ENCODE results near the gene C6orf89.

C6orf89 gene

GRCh38 chr6:36885461-36886401, at the start of gene C6orf89:
Gene C6orf89 (plus strand): TSS chr6:36885952. CDS start chr6:36899445, 13,493 bp downstream.
- peak; percentile 99 for ATAC-seq (replicated peaks; ENCODE audit: extremely low read depth, poor library complexity, severe bottlenecking)

GRCh38 chr6:36836111-36837021, 49.4 kb upstream of the C6orf89 start:
- no peaks in the 10 kb centered on the region for H3K9me3 Mint-ChIP-seq
- H3K27me3 Mint-ChIP-seq = peaks cover 34% of the 10 kb centered on the region
- ATAC-seq (replicated peaks; ENCODE audit: extremely low read depth, poor library complexity, severe bottlenecking) = no peak
- DNase-seq (ENCODE audit: low spot score in 2 of 2) = no peak
- no peaks in the 10 kb centered on the region for H3K36me3 Mint-ChIP-seq (ENCODE audit: insufficient read depth)
- no peak overlapping the region for H3K4me3 Mint-ChIP-seq
- no peak overlapping the region for H3K27ac Mint-ChIP-seq (ENCODE audit: low read depth)
- peaks cover 16% of the 10 kb centered on the region for H3K4me1 Mint-ChIP-seq

More at GRCh38 chr6:36885461-36886401, at the start of gene C6orf89:
- peak; percentile 90 to 94 for DNase-seq (ENCODE audit: low spot score in 2 of 2)
- Mint-ChIP-seq H3K4me1 (peaks cover 37% of the 10 kb centered on the region), H3K4me3 (peak within 1 kb of the TSS; percentile 81), H3K27ac (ENCODE audit: low read depth) (peak within 1 kb of the TSS; percentile 91), H3K9me3 (no peaks in the 10 kb centered on the region), H3K27me3 (no peaks in the 10 kb centered on the region), H3K36me3 (ENCODE audit: insufficient read depth) (peaks cover 4% of the 10 kb centered on the region)

GRCh38 chr6:36837022-36837339, 48.8 kb upstream of the C6orf89 start:
- ATAC-seq (replicated peaks; ENCODE audit: extremely low read depth, poor library complexity, severe bottlenecking) (no peak), DNase-seq (ENCODE audit: low spot score in 2 of 2) (no peak)
- no peaks in the 10 kb centered on the region for H3K36me3 Mint-ChIP-seq (ENCODE audit: insufficient read depth)
- H3K4me1 Mint-ChIP-seq = peaks cover 16% of the 10 kb centered on the region
- H3K27me3 Mint-ChIP-seq = peaks cover 34% of the 10 kb centered on the region
- no peak overlapping the region for H3K27ac Mint-ChIP-seq (ENCODE audit: low read depth)
- H3K4me3 Mint-ChIP-seq = no peak overlapping the region
- no peaks in the 10 kb centered on the region for H3K9me3 Mint-ChIP-seq

- peaks cover 16% of the 10 kb centered on the region for H3K4me1 Mint-ChIP-seq
- DNase-seq (ENCODE audit: low spot score in 2 of 2) = no peak
- no peak overlapping the region for H3K27ac Mint-ChIP-seq (ENCODE audit: low read depth)
- H3K36me3 Mint-ChIP-seq (ENCODE audit: insufficient read depth) = no peaks in the 10 kb centered on the region
- no peak for ATAC-seq (replicated peaks; ENCODE audit: extremely low read depth, poor library complexity, severe bottlenecking)
- H3K27me3 Mint-ChIP-seq = peaks cover 34% of the 10 kb centered on the region
- H3K9me3 Mint-ChIP-seq = no peaks in the 10 kb centered on the region
- H3K4me3 Mint-ChIP-seq = no peak overlapping the region
Measured at GRCh38 chr6:36837686-36838085, 48.1 kb upstream of the C6orf89 start.

- Mint-ChIP-seq H3K27ac (ENCODE audit: low read depth) (no peak within 1 kb of the TSS), H3K4me3 (peak within 1 kb of the TSS; percentile 59), H3K27me3 (peaks cover 34% of the 10 kb centered on the region), H3K36me3 (ENCODE audit: insufficient read depth) (no peaks in the 10 kb centered on the region), H3K9me3 (no peaks in the 10 kb centered on the region), H3K4me1 (peaks cover 16% of the 10 kb centered on the region)
- DNase-seq (ENCODE audit: low spot score in 2 of 2) = no peak
- no peak for ATAC-seq (replicated peaks; ENCODE audit: extremely low read depth, poor library complexity, severe bottlenecking)
Measured at GRCh38 chr6:36838896-36839748, 46.6 kb upstream of the C6orf89 start, which contains the start of gene CPNE5. Gene CPNE5 (minus strand): TSS chr6:36839444. CDS start chr6:36839377, 67 bp downstream.

- peaks cover 16% of the 10 kb centered on the region for H3K4me1 Mint-ChIP-seq
- H3K27me3 Mint-ChIP-seq = peaks cover 34% of the 10 kb centered on the region
- H3K27ac Mint-ChIP-seq (ENCODE audit: low read depth) = no peak overlapping the region
- H3K9me3 Mint-ChIP-seq = no peaks in the 10 kb centered on the region
- peak overlapping the region; percentile 59 for H3K4me3 Mint-ChIP-seq
- no peaks in the 10 kb centered on the region for H3K36me3 Mint-ChIP-seq (ENCODE audit: insufficient read depth)
- DNase-seq (ENCODE audit: low spot score in 2 of 2) (no peak), ATAC-seq (replicated peaks; ENCODE audit: extremely low read depth, poor library complexity, severe bottlenecking) (peak; percentile 70)
Measured at GRCh38 chr6:36839749-36840431, 45.9 kb upstream of the C6orf89 start.

- no peaks in the 10 kb centered on the region for H3K9me3 Mint-ChIP-seq
- ATAC-seq (replicated peaks; ENCODE audit: extremely low read depth, poor library complexity, severe bottlenecking) (peak; percentile 57), DNase-seq (ENCODE audit: low spot score in 2 of 2) (peak in 1 of 2 donors; percentile 20)
- H3K27me3 Mint-ChIP-seq = peaks cover 34% of the 10 kb centered on the region
- no peaks in the 10 kb centered on the region for H3K36me3 Mint-ChIP-seq (ENCODE audit: insufficient read depth)
- peak overlapping the region; percentile 59 for H3K4me3 Mint-ChIP-seq
- H3K4me1 Mint-ChIP-seq = peaks cover 16% of the 10 kb centered on the region
- H3K27ac Mint-ChIP-seq (ENCODE audit: low read depth) = no peak overlapping the region
Measured at GRCh38 chr6:36840432-36841403, 45.0 kb upstream of the C6orf89 start.

GRCh38 chr6:36841756-36842155, 44.0 kb upstream of the C6orf89 start:
- ATAC-seq (replicated peaks; ENCODE audit: extremely low read depth, poor library complexity, severe bottlenecking) (no peak), DNase-seq (ENCODE audit: low spot score in 2 of 2) (no peak)
- no peaks in the 10 kb centered on the region for H3K36me3 Mint-ChIP-seq (ENCODE audit: insufficient read depth)
- no peaks in the 10 kb centered on the region for H3K9me3 Mint-ChIP-seq
- peaks cover 16% of the 10 kb centered on the region for H3K4me1 Mint-ChIP-seq
- H3K27ac Mint-ChIP-seq (ENCODE audit: low read depth) = no peak overlapping the region
- no peak overlapping the region for H3K4me3 Mint-ChIP-seq
- peaks cover 34% of the 10 kb centered on the region for H3K27me3 Mint-ChIP-seq

GRCh38 chr6:36843170-36843569, 42.6 kb upstream of the C6orf89 start:
- Mint-ChIP-seq H3K4me3 (no peak overlapping the region), H3K4me1 (peaks cover 16% of the 10 kb centered on the region), H3K27me3 (peaks cover 21% of the 10 kb centered on the region), H3K36me3 (ENCODE audit: insufficient read depth) (no peaks in the 10 kb centered on the region), H3K9me3 (no peaks in the 10 kb centered on the region), H3K27ac (ENCODE audit: low read depth) (no peak overlapping the region)
- ATAC-seq (replicated peaks; ENCODE audit: extremely low read depth, poor library complexity, severe bottlenecking) (no peak), DNase-seq (ENCODE audit: low spot score in 2 of 2) (no peak)

GRCh38 chr6:36844232-36845170, 41.3 kb upstream of the C6orf89 start:
- Mint-ChIP-seq H3K9me3 (no peaks in the 10 kb centered on the region), H3K4me3 (no peak overlapping the region), H3K4me1 (peaks cover 8% of the 10 kb centered on the region), H3K27me3 (peaks cover 10% of the 10 kb centered on the region), H3K27ac (ENCODE audit: low read depth) (no peak overlapping the region), H3K36me3 (ENCODE audit: insufficient read depth) (no peaks in the 10 kb centered on the region)
- ATAC-seq (replicated peaks; ENCODE audit: extremely low read depth, poor library complexity, severe bottlenecking) (no peak), DNase-seq (ENCODE audit: low spot score in 2 of 2) (no peak)
